T1000 (cell line): Measurements from ENCODE around the gene C1RL.

ENCODE experiments used
- DNase-seq: peaks from one replicate; lab custom pipeline; 2025; ENCODE audit warnings: mixed read lengths; lab: John Stamatoyannopoulos, UW

The C1RL gene

GRCh38 chr12:7108796-7109571 lies at the start of gene C1RL:
Gene C1RL (minus strand): TSS chr12:7109214. CDS start chr12:7109180, 34 bp downstream.
- DNase-seq: peak; percentile 59

- DNase-seq: no peak
Observed at GRCh38 chr12:7157391-7157790, 48.4 kb upstream of the C1RL start.

- DNase-seq: no peak
Observed at GRCh38 chr12:7156259-7157197, 47.5 kb upstream of the C1RL start.

GRCh38 chr12:7155471-7156034 lies 46.5 kb upstream of the C1RL start:
- no peak for DNase-seq

- no peak for DNase-seq
Observed at GRCh38 chr12:7154901-7155470, 46.0 kb upstream of the C1RL start.

- no peak for DNase-seq
Observed at GRCh38 chr12:7154042-7154441, 45.0 kb upstream of the C1RL start.

- DNase-seq: no peak
Observed at GRCh38 chr12:7152818-7153217, 43.8 kb upstream of the C1RL start.

- DNase-seq: no peak
Observed at GRCh38 chr12:7151532-7151931, 42.5 kb upstream of the C1RL start.

GRCh38 chr12:7150841-7151240 lies 41.8 kb upstream of the C1RL start:
- DNase-seq: no peak

- no peak for DNase-seq
Observed at GRCh38 chr12:7150356-7150755, 41.3 kb upstream of the C1RL start.

GRCh38 chr12:7146906-7147305 lies 37.9 kb upstream of the C1RL start:
- DNase-seq: no peak

- no peak for DNase-seq
Observed at GRCh38 chr12:7146228-7146627, 37.2 kb upstream of the C1RL start.

GRCh38 chr12:7145671-7146070 lies 36.7 kb upstream of the C1RL start:
- DNase-seq: no peak

- DNase-seq: no peak
Observed at GRCh38 chr12:7144414-7145120, 35.6 kb upstream of the C1RL start.

GRCh38 chr12:7143564-7143963 lies 34.5 kb upstream of the C1RL start:
- DNase-seq: no peak

- DNase-seq: no peak
Observed at GRCh38 chr12:7142809-7143465, 33.9 kb upstream of the C1RL start.

GRCh38 chr12:7142056-7142644 lies 33.1 kb upstream of the C1RL start:
- peak; percentile 25 for DNase-seq

GRCh38 chr12:7141351-7142005 lies 32.5 kb upstream of the C1RL start:
- DNase-seq: no peak

- DNase-seq: no peak
Observed at GRCh38 chr12:7139200-7139599, 30.2 kb upstream of the C1RL start.

- no peak for DNase-seq
Observed at GRCh38 chr12:7137908-7138307, 28.9 kb upstream of the C1RL start.
